Measurements from ENCODE around the gene AAK1.

GRCh38 chr2:69517410-69517809 lies 126.1 kb downstream of the AAK1 start:
- TF ChIP-seq CTCF (optimal IDR thresholded peaks at IDR 0.05 in 1 of 3, IDR thresholded peaks at IDR 0.05 in 1 of 3, conservative IDR thresholded peaks at IDR 0.05 in 1 of 3; ENCODE audit: extremely low read depth in 1 of 3, insufficient read depth in 2 of 3, low read length in 3 of 3) (no peak), EZH2 (IDR thresholded peaks at IDR 0.05; ENCODE audit: low read length) (no peak)

All from keratinocyte (primary cell).